Upper lobe of left lung (tissue), 6 donors: ENCODE results near the gene CCL2. TPM values are rescaled to one million over a fixed set of nuclear protein-coding genes. Genes with fewer than 3 reads are reported as not detected.
A peak's percentile ranks its signal among the peaks of the same experiment; 100 is the strongest.

Experiments
- ATAC-seq, 2 donors: fragments of 200-7000 bp; cut with Tn5 transposase; one replicate each; pipeline ENCODE4 v1.9.1; 2022; ENCODE audit warnings: mild to moderate bottlenecking in 2 of 2, moderate library complexity in 2 of 2; ENCODE audit not compliant: low FRiP score in 2 of 2
- DNase-seq, 2 donors: peaks; one replicate each; pipeline ENCODE4 v3.0.0-alpha.2; 2019 to 2020
- H3K27ac ChIP-seq, 4 donors: fragments of 200-600 bp; sonication (generic); one replicate each; pipeline ENCODE4 v1.5.1; 2016 to 2019
- H3K27me3 ChIP-seq, 4 donors: fragments of 200-600 bp; sonication (generic); one replicate each; pipeline ENCODE4 v1.5.1; 2017 to 2019
- H3K36me3 ChIP-seq, 4 donors: fragments of 200-600 bp; sonication (generic); one replicate each; pipeline ENCODE4 v1.5.1; 2016 to 2019
- H3K4me1 ChIP-seq, 4 donors: fragments of 200-600 bp; sonication (generic); one replicate each; pipeline ENCODE4 v1.5.1; 2018 to 2019
- H3K4me3 ChIP-seq, 4 donors: fragments of 200-600 bp; sonication (generic); one replicate each; pipeline ENCODE4 v1.5.1; 2017 to 2019; ENCODE audit warnings: mild to moderate bottlenecking in 2 of 4, moderate library complexity in 1 of 4
- H3K9me3 ChIP-seq, 4 donors: fragments of 200-600 bp; sonication (generic); one replicate each; pipeline ENCODE4 v1.5.1; 2018 to 2019
- CTCF ChIP-seq, 6 experiments: fragments of 450-650 bp in 4 of 6; fragments of 200-600 bp in 2 of 6; sonication (generic) in 2 of 6; IDR thresholded peaks; one replicate each; pipeline ENCODE4 v1.5.1; 2016 to 2019; ENCODE audit warnings: antibody characterized with exemption in 6 of 6
- EP300 ChIP-seq, 4 donors: sonication (generic); formaldehyde crosslinking; IDR thresholded peaks; one replicate each; pipeline ENCODE4 v1.5.1; 2017; ENCODE audit warnings: antibody characterized with exemption in 4 of 4, control low read depth in 2 of 4
- POLR2A ChIP-seq, 4 donors: fragments of 450-650 bp; IDR thresholded peaks; one replicate each; pipeline ENCODE4 v1.5.1; 2016 to 2017; ENCODE audit warnings: antibody characterized with exemption in 4 of 4, mild to moderate bottlenecking in 2 of 4
- POLR2AphosphoS5 ChIP-seq, 2 donors: sonication (generic); formaldehyde crosslinking; IDR thresholded peaks; one replicate each; pipeline ENCODE4 v1.5.1; 2017; ENCODE audit warnings: antibody characterized with exemption in 2 of 2
- WGBS, 2 donors: methylation state at CpG; one replicate each; pipeline ENCODE4 v1.1.5; 2017 to 2018; 5-methylcytosine and 5-hydroxymethylcytosine counted together
- total RNA-seq, 6 donors: library from RNA; depleted of rRNA in 4 of 6; stranded (reverse); fragments of >200 nt in 4 of 6; gene quantifications; one replicate each; pipeline versions ENCODE4 v1.1.0 to v1.2.1, GENCODE V29; 2016 to 2021
- donor health status: DM: no; HTN: no; CAD: no; lungs with moderate emphysema.
- donor health status: DM: no; HTN: yes; CAD: no; lungs with severe emphysema.

The CCL2 gene
- total RNA-seq: 10 to 100 TPM; 11.5 to 100.0 (median 15.6) TPM

GRCh38 chr17:34254651-34255380 is at the start of gene CCL2:
TSS of gene CCL2 (plus strand) at chr17:34255285. CDS start at chr17:34255350, 65 bp downstream.
- Histone ChIP-seq H3K9me3 (no peaks in the 10 kb centered on the region), H3K4me1 (peaks cover 62 to 66% (median 64%) of the 10 kb centered on the region in 4 donors), H3K36me3 (no peaks in the 10 kb centered on the region), H3K27me3 (no peaks in the 10 kb centered on the region), H3K27ac (peak within 1 kb of the TSS; percentile 39 to 80 (median 70)), H3K4me3 (peak within 1 kb of the TSS in 3 of 4 donors; percentile 25 to 39 (median 26))
- DNase-seq (peak in 1 of 2 donors; percentile 67), ATAC-seq (peak; percentile 54 to 78)
- TF ChIP-seq CTCF (IDR thresholded peaks at IDR 0.05) (no peak), POLR2AphosphoS5 (IDR thresholded peaks at IDR 0.05) (peak; percentile 42 to 59), EP300 (IDR thresholded peaks at IDR 0.05) (no peak), POLR2A (IDR thresholded peaks at IDR 0.05) (peak in 2 of 4 donors; percentile 25 to 47)
- 2 to 6% methylated on average over 11 of the region's 11 CpGs for WGBS, 2 donors

GRCh38 chr17:34205401-34205800 is 49.7 kb upstream of the CCL2 start:
- DNase-seq (no peak), ATAC-seq (no peak)
- no peak for TF ChIP-seq POLR2AphosphoS5 (IDR thresholded peaks at IDR 0.05)
- no peak for TF ChIP-seq POLR2A (IDR thresholded peaks at IDR 0.05)
- no peak for TF ChIP-seq CTCF (IDR thresholded peaks at IDR 0.05)
- no peak for TF ChIP-seq EP300 (IDR thresholded peaks at IDR 0.05)
- Histone ChIP-seq H3K36me3 (no peaks in the 10 kb centered on the region), H3K4me1 (peaks cover 0 to under 1% (median under 1%) of the 10 kb centered on the region in 4 donors), H3K9me3 (peaks cover 0 to 2% (median 0%) of the 10 kb centered on the region in 4 donors), H3K27ac (no peak overlapping the region), H3K27me3 (no peaks in the 10 kb centered on the region), H3K4me3 (no peak overlapping the region)
- 91 to 92% methylated on average over 1 of the region's 1 CpG for WGBS, 2 donors

GRCh38 chr17:34206569-34206968 is 48.5 kb upstream of the CCL2 start:
- WGBS, 2 donors: 86 to 87% methylated on average over 3 of the region's 3 CpGs
- Histone ChIP-seq H3K27me3 (no peaks in the 10 kb centered on the region), H3K9me3 (peaks cover 0 to 2% (median 0%) of the 10 kb centered on the region in 4 donors), H3K27ac (no peak overlapping the region), H3K4me1 (no peaks in the 10 kb centered on the region), H3K36me3 (no peaks in the 10 kb centered on the region), H3K4me3 (no peak overlapping the region)
- TF ChIP-seq EP300 (IDR thresholded peaks at IDR 0.05): no peak
- no peak for TF ChIP-seq POLR2A (IDR thresholded peaks at IDR 0.05)
- no peak for TF ChIP-seq CTCF (IDR thresholded peaks at IDR 0.05)
- TF ChIP-seq POLR2AphosphoS5 (IDR thresholded peaks at IDR 0.05): no peak
- ATAC-seq: no peak
- no peak for DNase-seq

GRCh38 chr17:34207572-34207971 is 47.5 kb upstream of the CCL2 start:
- 75 to 90% methylated on average over 2 of the region's 2 CpGs for WGBS, 2 donors
- H3K27me3 ChIP-seq: no peaks in the 10 kb centered on the region
- TF ChIP-seq EP300 (IDR thresholded peaks at IDR 0.05) (no peak), POLR2AphosphoS5 (IDR thresholded peaks at IDR 0.05) (no peak), POLR2A (IDR thresholded peaks at IDR 0.05) (no peak), CTCF (IDR thresholded peaks at IDR 0.05) (no peak)
- ATAC-seq (no peak), DNase-seq (no peak)
- no peaks in the 10 kb centered on the region for H3K4me1 ChIP-seq
- H3K9me3 ChIP-seq: peaks cover 0 to 2% (median 0%) of the 10 kb centered on the region in 4 donors
- no peak overlapping the region for H3K4me3 ChIP-seq
- H3K36me3 ChIP-seq: no peaks in the 10 kb centered on the region
- no peak overlapping the region for H3K27ac ChIP-seq
